H9 (cell line): Measurements from ENCODE around the gene DENND5B. TPM values are rescaled to one million over a fixed set of nuclear protein-coding genes. Genes with fewer than 3 reads are reported as not detected.

Source experiments
- DNase-seq: peaks from one replicate; pipeline ENCODE4 v3.0.0-alpha.2; 2017
- H2AFZ ChIP-seq: one replicate; pipeline ENCODE4 v1.6.1; 2013; ENCODE audit warnings: mild to moderate bottlenecking, low read length, control low read depth, moderate library complexity
- H2AK5ac ChIP-seq: 2 replicates; pipeline ENCODE4 v1.6.1; 2013; ENCODE audit warnings: low read length, control low read depth, mixed read lengths; ENCODE audit not compliant: insufficient read length
- H2BK120ac ChIP-seq: one replicate; pipeline ENCODE4 v1.6.1; 2013; ENCODE audit warnings: low read depth, mild to moderate bottlenecking, low read length, control low read depth, inconsistent platforms; ENCODE audit not compliant: poor library complexity, severe bottlenecking
- H2BK12ac ChIP-seq: 2 replicates; pipeline ENCODE4 v1.6.1; 2013; ENCODE audit warnings: low read length, control low read depth, mixed read lengths, low read depth; ENCODE audit not compliant: insufficient read length
- H2BK15ac ChIP-seq: 2 replicates; pipeline ENCODE4 v1.6.1; 2013; ENCODE audit warnings: low read depth, low read length, control low read depth
- H2BK20ac ChIP-seq: one replicate; pipeline ENCODE4 v1.6.1; 2013; ENCODE audit warnings: low read depth, mild to moderate bottlenecking, low read length, control low read depth, inconsistent platforms; ENCODE audit not compliant: poor library complexity, severe bottlenecking
- H2BK5ac ChIP-seq: 2 replicates; pipeline ENCODE4 v1.6.1; 2013; ENCODE audit warnings: low read length, control low read depth, mixed read lengths; ENCODE audit not compliant: insufficient read length
- H3K14ac ChIP-seq: 2 replicates; pipeline ENCODE4 v1.6.1; 2013; ENCODE audit warnings: low read length, control low read depth; ENCODE audit not compliant: insufficient read depth
- H3K18ac ChIP-seq: 2 replicates; pipeline ENCODE4 v1.6.1; 2013; ENCODE audit warnings: low read depth, mild to moderate bottlenecking, mixed read lengths, low read length, control low read depth; ENCODE audit not compliant: insufficient read length
- H3K23ac ChIP-seq: 2 replicates; pipeline ENCODE4 v1.6.1; 2013; ENCODE audit warnings: low read length, control low read depth, mixed read lengths, low read depth; ENCODE audit not compliant: insufficient read length
- H3K23me2 ChIP-seq: 2 replicates; pipeline ENCODE4 v1.6.1; 2013; ENCODE audit warnings: low read depth, mild to moderate bottlenecking, mixed read lengths, low read length, control low read depth; ENCODE audit not compliant: insufficient read length, poor library complexity, severe bottlenecking
- H3K27ac ChIP-seq: 2 replicates; pipeline ENCODE4 v1.5.1; 2013; ENCODE audit warnings: low read length, control low read depth, mixed read lengths, low read depth; ENCODE audit not compliant: insufficient read length
- H3K27me3 ChIP-seq: 2 replicates; pipeline ENCODE4 v1.6.1; 2013; ENCODE audit warnings: low read length, control low read depth, inconsistent platforms; ENCODE audit not compliant: insufficient read depth
- H3K4ac ChIP-seq: 2 replicates; pipeline ENCODE4 v1.6.1; 2013; ENCODE audit warnings: low read depth, mild to moderate bottlenecking, control low read depth, inconsistent platforms, low read length, moderate library complexity
- H3K4me1 ChIP-seq: 2 replicates; pipeline ENCODE4 v1.6.1; 2013; ENCODE audit warnings: low read length, control low read depth, inconsistent platforms; ENCODE audit not compliant: insufficient read depth
- H3K4me2 ChIP-seq: 2 replicates; pipeline ENCODE4 v1.6.1; 2013; ENCODE audit warnings: low read length, control low read depth, mixed read lengths; ENCODE audit not compliant: insufficient read length, insufficient read depth
- H3K56ac ChIP-seq: 2 replicates; pipeline ENCODE4 v1.6.1; 2013; ENCODE audit warnings: low read depth, mild to moderate bottlenecking, mixed read lengths, low read length, control low read depth; ENCODE audit not compliant: insufficient read length
- H3K79me1 ChIP-seq: 2 replicates; pipeline ENCODE4 v1.6.1; 2013; ENCODE audit warnings: low read depth, mild to moderate bottlenecking, moderate library complexity, low read length, control low read depth, inconsistent platforms; ENCODE audit not compliant: insufficient read depth, poor library complexity, severe bottlenecking
- H3K79me2 ChIP-seq: 2 replicates; pipeline ENCODE4 v1.6.1; 2013; ENCODE audit warnings: low read length, control low read depth, inconsistent platforms; ENCODE audit not compliant: insufficient read depth
- H3K9ac ChIP-seq: 2 replicates; pipeline ENCODE4 v1.6.1; 2013; ENCODE audit warnings: low read length, control low read depth, mixed read lengths; ENCODE audit not compliant: insufficient read length; ENCODE audit errors: extremely low read depth
- H3K9me3 ChIP-seq: one replicate; pipeline ENCODE4 v1.6.1; 2013; ENCODE audit warnings: low read depth, low read length, inconsistent platforms; ENCODE audit not compliant: control insufficient read depth
- H3T11ph ChIP-seq: one replicate; pipeline ENCODE4 v1.6.1; 2013; ENCODE audit warnings: mild to moderate bottlenecking, low read length, control low read depth, inconsistent platforms
- H4K20me1 ChIP-seq: one replicate; pipeline ENCODE4 v1.6.1; 2013; ENCODE audit not compliant: control insufficient read depth, insufficient read length, insufficient read depth
- H4K5ac ChIP-seq: 2 replicates; pipeline ENCODE4 v1.6.1; 2013; ENCODE audit warnings: low read depth, mild to moderate bottlenecking, mixed read lengths, low read length, control low read depth; ENCODE audit not compliant: insufficient read length
- H4K8ac ChIP-seq: replicated peaks from 2 replicates; pipeline ENCODE4 v1.6.1; 2013; ENCODE audit warnings: low read length, control low read depth, mixed read lengths, low read depth; ENCODE audit not compliant: insufficient read length
- H4K91ac ChIP-seq: 2 replicates; pipeline ENCODE4 v1.6.1; 2013; ENCODE audit warnings: low read depth, mild to moderate bottlenecking, moderate library complexity, mixed read lengths, low read length, control low read depth; ENCODE audit not compliant: insufficient read length
- H3K27ac Mint-ChIP-seq, 3 experiments: 2 replicates in 2 of 3; 3 replicates in 1 of 3; pipeline ENCODE4 v1.8.0; 2020 to 2021; ENCODE audit warnings: mixed read lengths in 3 of 3, mild to moderate bottlenecking in 1 of 3, moderate library complexity in 1 of 3
- H3K27me3 Mint-ChIP-seq: 2 replicates; pipeline ENCODE4 v1.8.0; 2021; ENCODE audit warnings: low read depth, mild to moderate bottlenecking, moderate library complexity, mixed read lengths
- H3K36me3 Mint-ChIP-seq, 3 experiments: 2 replicates in 2 of 3; 3 replicates in 1 of 3; pipeline ENCODE4 v1.8.0; 2020 to 2021; ENCODE audit warnings: low read depth in 3 of 3, mixed read lengths in 3 of 3; ENCODE audit not compliant: insufficient read depth in 1 of 3
- H3K4me1 Mint-ChIP-seq, 2 experiments: 2 replicates each; pipeline ENCODE4 v1.8.0; 2020; ENCODE audit warnings: mixed read lengths in 2 of 2
- H3K4me3 Mint-ChIP-seq, 2 experiments: 2 replicates in 1 of 2; 3 replicates in 1 of 2; pipeline ENCODE4 v1.8.0; 2020 to 2021; ENCODE audit warnings: mild to moderate bottlenecking in 2 of 2, mixed read lengths in 2 of 2, moderate library complexity in 1 of 2
- H3K9me3 Mint-ChIP-seq, 2 experiments: 2 replicates in 1 of 2; 3 replicates in 1 of 2; pipeline ENCODE4 v1.8.0; 2020; ENCODE audit warnings: mild to moderate bottlenecking in 2 of 2, mixed read lengths in 2 of 2, moderate library complexity in 1 of 2
- CTCF ChIP-seq: fragments of 200-600 bp; sonication (generic); conservative IDR thresholded peaks from 3 replicates; pipeline ENCODE4 v1.8.0; 2021; ENCODE audit warnings: antibody characterized with exemption, mild to moderate bottlenecking
- WGBS: extraction: QIAGEN DNeasy Blood & Tissue Kit; methylation state at CpG from one replicate; pipeline ENCODE4 v1.1.7; 2013; ENCODE audit warnings: missing lambda C conversion rate, low lambda C conversion rate, mixed read lengths; ENCODE audit not compliant: insufficient read length; ENCODE audit errors: extremely low coverage; 5-methylcytosine and 5-hydroxymethylcytosine counted together
- total RNA-seq: library from RNA; stranded (reverse); gene quantifications from 2 replicates; pipeline ENCODE4 v1.2.1, GENCODE V29; 2021

Gene DENND5B
- total RNA-seq, 1 experiment from 2014 or later = 13.4 TPM

GRCh38 chr12:31517994-31518393 is 72.9 kb downstream of the DENND5B start:
- Histone ChIP-seq H4K20me1 (no peaks in the 10 kb centered on the region), H3K4me1 (peaks cover 24% of the 10 kb centered on the region; the same call in 1 of the 2 replicates), H2BK5ac (no peak overlapping the region), H3K27me3 (no peaks in the 10 kb centered on the region), H3K14ac (no peak overlapping the region), H3T11ph (no peak overlapping the region), H2BK20ac (no peak overlapping the region), H3K23ac (no peak overlapping the region), H4K5ac (no peak overlapping the region), H3K27ac (peak overlapping the region; percentile 2), H3K4me2 (no peak overlapping the region), H3K79me2 (no peaks in the 10 kb centered on the region), H3K4ac (no peak overlapping the region), H2BK15ac (no peak overlapping the region), H2AK5ac (no peak overlapping the region), H3K79me1 (no peaks in the 10 kb centered on the region), H3K9me3 (no peaks in the 10 kb centered on the region), H3K9ac (no peak overlapping the region), H3K23me2 (no peaks in the 10 kb centered on the region), H4K91ac (no peak overlapping the region), H3K18ac (no peak overlapping the region), H2BK12ac (no peak overlapping the region), H2AFZ (no peak overlapping the region), H2BK120ac (no peak overlapping the region), H4K8ac (no peak overlapping the region), H3K56ac (no peak overlapping the region)
- no peak for DNase-seq
- H3K27me3 Mint-ChIP-seq = no peaks in the 10 kb centered on the region
- no peak overlapping the region for H3K4me3 Mint-ChIP-seq
- H3K9me3 Mint-ChIP-seq = no peaks in the 10 kb centered on the region; a peak in 1 of 5 replicates
- TF ChIP-seq CTCF = no peak
- H3K27ac Mint-ChIP-seq = peak overlapping the region; percentile 94 to 98 (median 97)
- no peaks in the 10 kb centered on the region for H3K36me3 Mint-ChIP-seq
- peaks cover 54 to 60% of the 10 kb centered on the region in 2 experiments for H3K4me1 Mint-ChIP-seq
- no CpG with 5 or more reads among the region's 1 CpG for WGBS
